K562 (cell line): Measurements from ENCODE around the gene ZNF77. TPM values are rescaled to one million over a fixed set of nuclear protein-coding genes. Genes with fewer than 3 reads are reported as not detected.

Experiments
- PKNOX1 ChIP-seq: fragments of 450-650 bp; IDR thresholded peaks from 2 replicates; pipeline ENCODE4 v1.6.1; 2016
- REST ChIP-seq, 2 experiments: fragments of 450-650 bp; formaldehyde crosslinking in 1 of 2; IDR thresholded peaks; 2 replicates each; pipeline versions ENCODE4 v1.4.0 to v1.6.1; 2014 to 2020; ENCODE audit warnings: mild to moderate bottlenecking in 2 of 2, borderline replicate concordance in 1 of 2, low read depth in 1 of 2
- polyA plus RNA-seq, 8 experiments: library from polyadenylated mRNA; depleted of rRNA in 4 of 8; stranded (reverse) in 5 of 8; unstranded in 3 of 8; fragments of >200 nt; fragmentation: Nextera tagmentation in 2 of 8; fragmentation: Illumina TruSeq in 1 of 8; extraction: Ambion mirVana in 2 of 8; extraction: Trizol in 1 of 8; gene quantifications; 2 replicates each; pipeline versions ENCODE4 v1.2.1 to v1.2.3, GENCODE V29; 2011 to 2014; ENCODE audit warnings: inconsistent platforms in 1 of 8, missing spikeins in 1 of 8
- total RNA-seq, 7 experiments: library from RNA; depleted of rRNA in 6 of 7; stranded (reverse); fragments of >200 nt in 6 of 7; fragmentation: Illumina TruSeq in 2 of 7; extraction: Trizol in 2 of 7; gene quantifications; 2 replicates each; pipeline versions ENCODE4 v1.2.1 to v1.2.3, GENCODE V29; 2011 to 2021; ENCODE audit warnings: low replicate concordance in 1 of 7

ZNF77 gene
- total and polyA plus RNA-seq, 9 of the 15 experiments (the other 6 are each of a cell fraction or from before 2014, with no cell fraction given) = 4.3 to 14.5 (median 7.7) TPM

DNA sequence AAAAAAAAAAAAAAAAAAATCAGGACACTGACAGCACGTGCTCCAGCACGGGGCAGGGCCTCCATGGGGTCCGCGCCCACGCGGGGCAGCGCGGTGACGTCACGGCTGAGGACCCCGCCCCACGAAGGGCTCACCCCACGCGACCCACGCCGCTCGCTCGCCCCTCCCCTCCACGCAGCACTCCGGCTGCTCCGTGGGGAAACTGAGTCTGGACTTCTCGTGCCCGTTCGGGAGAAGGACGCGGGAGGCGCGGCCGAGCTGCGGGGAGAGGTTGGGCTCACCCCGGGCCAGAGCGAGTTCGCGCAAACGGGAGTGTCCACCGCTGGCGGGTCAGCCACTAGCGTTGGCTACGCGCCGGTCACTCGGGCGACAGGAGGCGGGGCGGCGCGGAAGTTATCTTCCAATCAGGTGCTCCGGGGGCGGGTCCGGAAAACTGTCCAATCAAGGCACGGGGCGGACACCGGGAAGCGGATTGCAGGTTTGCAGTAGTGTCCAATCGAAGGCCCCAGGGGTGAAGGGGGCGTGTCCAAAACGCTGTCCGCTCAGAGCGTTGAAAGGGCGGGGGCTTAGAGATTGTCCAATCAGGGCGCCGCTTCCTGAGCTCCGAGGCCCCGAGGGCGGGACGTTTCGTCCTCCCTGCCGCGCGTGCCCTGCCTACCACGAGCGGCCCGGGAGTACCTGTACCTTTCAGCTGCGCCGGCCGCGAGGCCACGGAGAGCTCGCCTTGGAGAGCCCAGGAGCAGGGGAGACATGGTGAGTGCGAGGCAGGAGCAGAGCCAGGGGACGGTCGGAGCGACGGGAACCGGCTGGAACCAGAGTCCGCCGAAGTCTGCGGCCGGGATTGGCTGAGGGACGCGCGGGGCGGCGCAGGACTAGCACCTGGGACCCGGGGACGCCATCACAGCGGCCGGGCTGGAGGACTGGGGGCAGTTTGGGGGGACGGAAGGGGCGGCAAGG lies 44.2 kb downstream of the ZNF77 start, which contains the start of gene ZNF57 (continued):
- TF ChIP-seq PKNOX1 (peak; percentile 88), REST (IDR thresholded peaks at IDR 0.05; ENCODE audit: borderline replicate concordance) (peak; percentile 90), REST (CRISPR knock-in tag; IDR thresholded peaks at IDR 0.05; ENCODE audit: low read depth) (no peak)
